Skeletal muscle tissue (tissue), 4 donors: Measurements from ENCODE around the gene SLC1A4. TPM values are rescaled to one million over a fixed set of nuclear protein-coding genes. Genes with fewer than 3 reads are reported as not detected.
A peak's percentile ranks its signal among the peaks of the same experiment; 100 is the strongest.

ENCODE experiments used
- H3K27ac ChIP-seq: one replicate; pipeline ENCODE4 v1.7.0; 2013; ENCODE audit warnings: mild to moderate bottlenecking, low read depth, low read length, inconsistent platforms
- H3K27me3 ChIP-seq, 3 donors: one replicate each; pipeline ENCODE4 v1.7.0; 2013; ENCODE audit warnings: low read length in 3 of 3; ENCODE audit not compliant: control insufficient read depth in 3 of 3, insufficient read depth in 3 of 3
- H3K36me3 ChIP-seq, 3 donors: one replicate each; pipeline ENCODE4 v1.7.0; 2013; ENCODE audit warnings: low read length in 3 of 3; ENCODE audit not compliant: control insufficient read depth in 3 of 3, insufficient read depth in 3 of 3
- H3K4me1 ChIP-seq, 3 donors: one replicate each; pipeline ENCODE4 v1.7.0; 2013; ENCODE audit warnings: low read length in 3 of 3, mild to moderate bottlenecking in 3 of 3; ENCODE audit not compliant: control insufficient read depth in 3 of 3, insufficient read depth in 3 of 3
- H3K4me3 ChIP-seq, 3 donors: one replicate each; pipeline ENCODE4 v1.7.0; 2013; ENCODE audit warnings: low read length in 3 of 3
- H3K9ac ChIP-seq, 3 donors: one replicate each; pipeline ENCODE4 v1.7.0; 2013; ENCODE audit warnings: low read length in 3 of 3, mild to moderate bottlenecking in 3 of 3, moderate library complexity in 2 of 3, low read depth in 1 of 3
- H3K9me3 ChIP-seq, 3 donors: one replicate each; pipeline ENCODE4 v1.7.0; 2013; ENCODE audit warnings: low read length in 3 of 3; ENCODE audit not compliant: control insufficient read depth in 3 of 3
- total RNA-seq: library from RNA; depleted of rRNA; stranded (reverse); fragments of >200 nt; gene quantifications from one replicate; pipeline ENCODE4 v1.2.3, GENCODE V29; 2014
- donor health status: Osteomylitis.

Gene SLC1A4
- total RNA-seq = 10.4 TPM

- Histone ChIP-seq H3K4me1 (peaks cover 26 to 69% (median 48%) of the 10 kb centered on the region in 3 donors), H3K36me3 (no peaks in the 10 kb centered on the region), H3K9me3 (no peaks in the 10 kb centered on the region), H3K27ac (peak within 1 kb of the TSS; percentile 98), H3K4me3 (peak within 1 kb of the TSS; percentile 80 to 92 (median 84)), H3K27me3 (no peaks in the 10 kb centered on the region), H3K9ac (peak within 1 kb of the TSS; percentile 91 to 99 (median 98))
Measured at GRCh38 chr2:64989126-64989981, at the start of gene SLC1A4. Gene SLC1A4 (plus strand): TSS chr2:64989399. CDS start chr2:64989644, 245 bp downstream.

- Histone ChIP-seq H3K27ac (no peak overlapping the region), H3K9ac (no peak overlapping the region), H3K4me3 (no peak overlapping the region), H3K4me1 (peaks cover 38 to 54% (median 51%) of the 10 kb centered on the region in 3 donors), H3K27me3 (no peaks in the 10 kb centered on the region), H3K9me3 (no peaks in the 10 kb centered on the region), H3K36me3 (no peaks in the 10 kb centered on the region)
Measured at GRCh38 chr2:64941143-64941542, 48.1 kb upstream of the SLC1A4 start.

GRCh38 chr2:64941801-64942200, 47.4 kb upstream of the SLC1A4 start:
- Histone ChIP-seq H3K27ac (no peak overlapping the region), H3K9ac (no peak overlapping the region)

GRCh38 chr2:64942693-64943092, 46.5 kb upstream of the SLC1A4 start:
- H3K27me3 ChIP-seq = no peaks in the 10 kb centered on the region
- no peaks in the 10 kb centered on the region for H3K9me3 ChIP-seq
- H3K4me3 ChIP-seq = peak overlapping the region; percentile 51 to 70 (median 68)
- H3K9ac ChIP-seq = peak overlapping the region; percentile 68 to 81 (median 70)
- peak overlapping the region; percentile 84 for H3K27ac ChIP-seq
- H3K36me3 ChIP-seq = no peaks in the 10 kb centered on the region
- H3K4me1 ChIP-seq = peaks cover 30 to 59% (median 49%) of the 10 kb centered on the region in 3 donors

More at GRCh38 chr2:64941801-64942200, 47.4 kb upstream of the SLC1A4 start:
- no peaks in the 10 kb centered on the region for H3K36me3 ChIP-seq
- no peaks in the 10 kb centered on the region for H3K27me3 ChIP-seq
- H3K4me1 ChIP-seq = peaks cover 38 to 59% (median 53%) of the 10 kb centered on the region in 3 donors
- H3K9me3 ChIP-seq = no peaks in the 10 kb centered on the region
- no peak overlapping the region for H3K4me3 ChIP-seq

- Histone ChIP-seq H3K4me1 (peaks cover 28 to 55% (median 41%) of the 10 kb centered on the region in 3 donors), H3K4me3 (peak overlapping the region in 2 of 3 donors; percentile 12 to 68), H3K27me3 (no peaks in the 10 kb centered on the region), H3K9me3 (no peaks in the 10 kb centered on the region), H3K9ac (peak overlapping the region in 2 of 3 donors; percentile 68 to 81), H3K27ac (peak overlapping the region; percentile 84), H3K36me3 (no peaks in the 10 kb centered on the region)
Measured at GRCh38 chr2:64943387-64944150, 45.6 kb upstream of the SLC1A4 start.

GRCh38 chr2:64944484-64944883, 44.7 kb upstream of the SLC1A4 start:
- peak overlapping the region; percentile 84 for H3K27ac ChIP-seq
- H3K27me3 ChIP-seq = no peaks in the 10 kb centered on the region
- peaks cover 26 to 46% (median 37%) of the 10 kb centered on the region in 3 donors for H3K4me1 ChIP-seq

GRCh38 chr2:64945973-64946768, 43.0 kb upstream of the SLC1A4 start:
- Histone ChIP-seq H3K9ac (no peak overlapping the region), H3K4me1 (peaks cover 26 to 47% (median 39%) of the 10 kb centered on the region in 3 donors), H3K4me3 (no peak overlapping the region), H3K36me3 (no peaks in the 10 kb centered on the region), H3K9me3 (no peaks in the 10 kb centered on the region), H3K27ac (no peak overlapping the region), H3K27me3 (no peaks in the 10 kb centered on the region)

More at GRCh38 chr2:64944484-64944883, 44.7 kb upstream of the SLC1A4 start:
- Histone ChIP-seq H3K4me3 (no peak overlapping the region), H3K36me3 (no peaks in the 10 kb centered on the region), H3K9ac (peak overlapping the region in 1 of 3 donors; percentile 46), H3K9me3 (no peaks in the 10 kb centered on the region)

- no peak overlapping the region for H3K27ac ChIP-seq
- peaks cover 26 to 52% (median 40%) of the 10 kb centered on the region in 3 donors for H3K4me1 ChIP-seq
- H3K9me3 ChIP-seq = no peaks in the 10 kb centered on the region
- H3K9ac ChIP-seq = no peak overlapping the region
- H3K36me3 ChIP-seq = no peaks in the 10 kb centered on the region
- no peaks in the 10 kb centered on the region for H3K27me3 ChIP-seq
- no peak overlapping the region for H3K4me3 ChIP-seq
Measured at GRCh38 chr2:64946769-64947247, 42.4 kb upstream of the SLC1A4 start.

- H3K27ac ChIP-seq = no peak overlapping the region
- H3K4me1 ChIP-seq = peaks cover 24 to 42% (median 30%) of the 10 kb centered on the region in 3 donors
- no peaks in the 10 kb centered on the region for H3K36me3 ChIP-seq
- no peak overlapping the region for H3K9ac ChIP-seq
- no peak overlapping the region for H3K4me3 ChIP-seq
- H3K27me3 ChIP-seq = no peaks in the 10 kb centered on the region
- H3K9me3 ChIP-seq = no peaks in the 10 kb centered on the region
Measured at GRCh38 chr2:64947885-64948284, 41.3 kb upstream of the SLC1A4 start.
